SH-SY5Y (cell line): ENCODE measurements around the gene TCTN1.

Source experiments
- GATA2 ChIP-seq: IDR thresholded peaks from 2 replicates; pipeline ENCODE4 v1.6.1; 2011; ENCODE audit warnings: mild to moderate bottlenecking, low read depth, low read length
- GATA3 ChIP-seq: IDR thresholded peaks from 2 replicates; pipeline ENCODE4 v1.6.1; 2011; ENCODE audit warnings: low read depth, mild to moderate bottlenecking, low read length, moderate library complexity

GRCh38 chr12:110639336-110640141, 25.6 kb downstream of the TCTN1 start:
- TF ChIP-seq GATA3 (no peak), GATA2 (no peak)
